ENCODE results near the gene RASSF5. TPM values are rescaled to one million over a fixed set of nuclear protein-coding genes. Genes with fewer than 3 reads are reported as not detected.

The RASSF5 gene
- total RNA-seq, 1 experiment from 2014 or later = 2.1 TPM

- Mint-ChIP-seq H3K4me1 (peaks cover 16% of the 10 kb centered on the region), H3K27ac (no peak overlapping the region), H3K4me3 (no peak overlapping the region), H3K36me3 (no peaks in the 10 kb centered on the region), H3K9me3 (no peaks in the 10 kb centered on the region), H3K27me3 (ENCODE audit: low read depth) (peaks cover 4% of the 10 kb centered on the region; the same call in 1 of the 2 replicates)
- CTCF ChIA-PET = interaction anchor here (1.3 kb wide), 1 partner anchor 282 kb away, joined by 4 read pairs; no protein-coding TSS in a partner anchor
- TF ChIP-seq, protein P1, sequence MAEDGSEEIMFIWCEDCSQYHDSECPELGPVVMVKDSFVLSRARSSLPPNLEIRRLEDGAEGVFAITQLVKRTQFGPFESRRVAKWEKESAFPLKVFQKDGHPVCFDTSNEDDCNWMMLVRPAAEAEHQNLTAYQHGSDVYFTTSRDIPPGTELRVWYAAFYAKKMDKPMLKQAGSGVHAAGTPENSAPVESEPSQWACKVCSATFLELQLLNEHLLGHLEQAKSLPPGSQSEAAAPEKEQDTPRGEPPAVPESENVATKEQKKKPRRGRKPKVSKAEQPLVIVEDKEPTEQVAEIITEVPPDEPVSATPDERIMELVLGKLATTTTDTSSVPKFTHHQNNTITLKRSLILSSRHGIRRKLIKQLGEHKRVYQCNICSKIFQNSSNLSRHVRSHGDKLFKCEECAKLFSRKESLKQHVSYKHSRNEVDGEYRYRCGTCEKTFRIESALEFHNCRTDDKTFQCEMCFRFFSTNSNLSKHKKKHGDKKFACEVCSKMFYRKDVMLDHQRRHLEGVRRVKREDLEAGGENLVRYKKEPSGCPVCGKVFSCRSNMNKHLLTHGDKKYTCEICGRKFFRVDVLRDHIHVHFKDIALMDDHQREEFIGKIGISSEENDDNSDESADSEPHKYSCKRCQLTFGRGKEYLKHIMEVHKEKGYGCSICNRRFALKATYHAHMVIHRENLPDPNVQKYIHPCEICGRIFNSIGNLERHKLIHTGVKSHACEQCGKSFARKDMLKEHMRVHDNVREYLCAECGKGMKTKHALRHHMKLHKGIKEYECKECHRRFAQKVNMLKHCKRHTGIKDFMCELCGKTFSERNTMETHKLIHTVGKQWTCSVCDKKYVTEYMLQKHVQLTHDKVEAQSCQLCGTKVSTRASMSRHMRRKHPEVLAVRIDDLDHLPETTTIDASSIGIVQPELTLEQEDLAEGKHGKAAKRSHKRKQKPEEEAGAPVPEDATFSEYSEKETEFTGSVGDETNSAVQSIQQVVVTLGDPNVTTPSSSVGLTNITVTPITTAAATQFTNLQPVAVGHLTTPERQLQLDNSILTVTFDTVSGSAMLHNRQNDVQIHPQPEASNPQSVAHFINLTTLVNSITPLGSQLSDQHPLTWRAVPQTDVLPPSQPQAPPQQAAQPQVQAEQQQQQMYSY (CRISPR knock-in tag; IDR thresholded peaks at IDR 0.05) = no peak
- TF ChIP-seq NR2C2 (CRISPR knock-in tag; IDR thresholded peaks at IDR 0.05) (no peak), ATF2 (CRISPR knock-in tag; IDR thresholded peaks at IDR 0.05; ENCODE audit: borderline replicate concordance, low read depth) (no peak), FOXJ3 (CRISPR knock-in tag; IDR thresholded peaks at IDR 0.05; ENCODE audit: borderline replicate concordance) (no peak), ZNF138 (CRISPR knock-in tag; conservative IDR thresholded peaks at IDR 0.05) (no peak), MAX (CRISPR knock-in tag; IDR thresholded peaks at IDR 0.05) (no peak), TP53 (CRISPR knock-in tag; IDR thresholded peaks at IDR 0.05) (no peak), ATF6 (CRISPR knock-in tag; IDR thresholded peaks at IDR 0.05) (no peak), CREM (CRISPR knock-in tag; IDR thresholded peaks at IDR 0.05) (no peak), TEAD4 (CRISPR knock-in tag; IDR thresholded peaks at IDR 0.05) (no peak), NFATC4 (CRISPR knock-in tag; IDR thresholded peaks at IDR 0.05) (no peak), ETV6 (CRISPR knock-in tag; IDR thresholded peaks at IDR 0.05) (no peak), JUN (CRISPR knock-in tag; IDR thresholded peaks at IDR 0.05) (no peak), FOXK1 (CRISPR knock-in tag; IDR thresholded peaks at IDR 0.05) (no peak), NFYB (CRISPR knock-in tag; conservative IDR thresholded peaks at IDR 0.05; ENCODE audit: low read depth) (no peak), NR3C1 (CRISPR knock-in tag; conservative IDR thresholded peaks at IDR 0.05; ENCODE audit: low read depth) (no peak), SMAD3 (CRISPR knock-in tag; IDR thresholded peaks at IDR 0.05; ENCODE audit: borderline replicate concordance) (no peak), ZBTB21 (CRISPR knock-in tag; IDR thresholded peaks at IDR 0.05; ENCODE audit: borderline replicate concordance) (no peak)
- TF ChIP-seq, protein P2, sequence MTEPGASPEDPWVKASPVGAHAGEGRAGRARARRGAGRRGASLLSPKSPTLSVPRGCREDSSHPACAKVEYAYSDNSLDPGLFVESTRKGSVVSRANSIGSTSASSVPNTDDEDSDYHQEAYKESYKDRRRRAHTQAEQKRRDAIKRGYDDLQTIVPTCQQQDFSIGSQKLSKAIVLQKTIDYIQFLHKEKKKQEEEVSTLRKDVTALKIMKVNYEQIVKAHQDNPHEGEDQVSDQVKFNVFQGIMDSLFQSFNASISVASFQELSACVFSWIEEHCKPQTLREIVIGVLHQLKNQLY (CRISPR knock-in tag; IDR thresholded peaks at IDR 0.05) = no peak
- DNase-seq (ENCODE audit: low spot score) (no peak), ATAC-seq (no peak)
- POLR2A ChIA-PET = no interaction called here
Observed at GRCh38 chr1:206516728-206516990, 9.3 kb downstream of the RASSF5 start.

- Mint-ChIP-seq H3K27me3 (ENCODE audit: low read depth) (peaks cover 4% of the 10 kb centered on the region; the same call in 1 of the 2 replicates), H3K4me3 (no peak overlapping the region), H3K9me3 (no peaks in the 10 kb centered on the region), H3K4me1 (peaks cover 6% of the 10 kb centered on the region; the same call in 1 of the 2 replicates), H3K27ac (no peak overlapping the region), H3K36me3 (no peaks in the 10 kb centered on the region)
- CTCF ChIA-PET = interaction anchor here (1.0 to 1.9 kb wide), 6 partner anchors 19 to 292 kb away, joined by 3 to 18 read pairs (median 6); no protein-coding TSS in a partner anchor
- ATAC-seq = no peak
- no peak for DNase-seq (ENCODE audit: low spot score)
- POLR2A ChIA-PET = no interaction called here
- no peak for TF ChIP-seq NFATC4 (CRISPR knock-in tag; IDR thresholded peaks at IDR 0.05)
- TF ChIP-seq, protein P3, sequence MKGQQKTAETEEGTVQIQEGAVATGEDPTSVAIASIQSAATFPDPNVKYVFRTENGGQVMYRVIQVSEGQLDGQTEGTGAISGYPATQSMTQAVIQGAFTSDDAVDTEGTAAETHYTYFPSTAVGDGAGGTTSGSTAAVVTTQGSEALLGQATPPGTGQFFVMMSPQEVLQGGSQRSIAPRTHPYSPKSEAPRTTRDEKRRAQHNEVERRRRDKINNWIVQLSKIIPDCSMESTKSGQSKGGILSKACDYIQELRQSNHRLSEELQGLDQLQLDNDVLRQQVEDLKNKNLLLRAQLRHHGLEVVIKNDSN (CRISPR knock-in tag; IDR thresholded peaks at IDR 0.05) = no peak
- TF ChIP-seq ZNF121 (CRISPR knock-in tag; IDR thresholded peaks at IDR 0.05) = no peak
- no peak for TF ChIP-seq TCF7 (CRISPR knock-in tag; IDR thresholded peaks at IDR 0.05; ENCODE audit: low read depth)
- TF ChIP-seq ATF3 (CRISPR knock-in tag; conservative IDR thresholded peaks at IDR 0.05) = no peak
- no peak for TF ChIP-seq RORB (CRISPR knock-in tag; IDR thresholded peaks at IDR 0.05)
- no peak for TF ChIP-seq PRRX2 (CRISPR knock-in tag; IDR thresholded peaks at IDR 0.05)
- no peak for TF ChIP-seq NFYB (CRISPR knock-in tag; conservative IDR thresholded peaks at IDR 0.05; ENCODE audit: low read depth)
- TF ChIP-seq, protein P4, sequence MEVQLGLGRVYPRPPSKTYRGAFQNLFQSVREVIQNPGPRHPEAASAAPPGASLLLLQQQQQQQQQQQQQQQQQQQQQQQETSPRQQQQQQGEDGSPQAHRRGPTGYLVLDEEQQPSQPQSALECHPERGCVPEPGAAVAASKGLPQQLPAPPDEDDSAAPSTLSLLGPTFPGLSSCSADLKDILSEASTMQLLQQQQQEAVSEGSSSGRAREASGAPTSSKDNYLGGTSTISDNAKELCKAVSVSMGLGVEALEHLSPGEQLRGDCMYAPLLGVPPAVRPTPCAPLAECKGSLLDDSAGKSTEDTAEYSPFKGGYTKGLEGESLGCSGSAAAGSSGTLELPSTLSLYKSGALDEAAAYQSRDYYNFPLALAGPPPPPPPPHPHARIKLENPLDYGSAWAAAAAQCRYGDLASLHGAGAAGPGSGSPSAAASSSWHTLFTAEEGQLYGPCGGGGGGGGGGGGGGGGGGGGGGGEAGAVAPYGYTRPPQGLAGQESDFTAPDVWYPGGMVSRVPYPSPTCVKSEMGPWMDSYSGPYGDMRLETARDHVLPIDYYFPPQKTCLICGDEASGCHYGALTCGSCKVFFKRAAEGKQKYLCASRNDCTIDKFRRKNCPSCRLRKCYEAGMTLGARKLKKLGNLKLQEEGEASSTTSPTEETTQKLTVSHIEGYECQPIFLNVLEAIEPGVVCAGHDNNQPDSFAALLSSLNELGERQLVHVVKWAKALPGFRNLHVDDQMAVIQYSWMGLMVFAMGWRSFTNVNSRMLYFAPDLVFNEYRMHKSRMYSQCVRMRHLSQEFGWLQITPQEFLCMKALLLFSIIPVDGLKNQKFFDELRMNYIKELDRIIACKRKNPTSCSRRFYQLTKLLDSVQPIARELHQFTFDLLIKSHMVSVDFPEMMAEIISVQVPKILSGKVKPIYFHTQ (CRISPR knock-in tag; IDR thresholded peaks at IDR 0.05) = no peak
Observed at GRCh38 chr1:206517784-206518183, 10.5 kb downstream of the RASSF5 start.

Measured in WTC11 (cell line).